GM08714 (cell line): ENCODE data around the gene HNF1B.

Experiments
- H3K4me3 ChIP-seq: fragments of 200-500 bp; sonication (Bioruptor generic); 2 replicates; pipeline ENCODE4 v1.5.1; 2014; ENCODE audit warnings: mild to moderate bottlenecking, low read length, inconsistent platforms
- ZNF274 ChIP-seq: IDR thresholded peaks from 2 replicates; pipeline ENCODE4 v1.6.1; 2012; ENCODE audit warnings: mild to moderate bottlenecking, low read depth, low read length

Gene HNF1B

DNA sequence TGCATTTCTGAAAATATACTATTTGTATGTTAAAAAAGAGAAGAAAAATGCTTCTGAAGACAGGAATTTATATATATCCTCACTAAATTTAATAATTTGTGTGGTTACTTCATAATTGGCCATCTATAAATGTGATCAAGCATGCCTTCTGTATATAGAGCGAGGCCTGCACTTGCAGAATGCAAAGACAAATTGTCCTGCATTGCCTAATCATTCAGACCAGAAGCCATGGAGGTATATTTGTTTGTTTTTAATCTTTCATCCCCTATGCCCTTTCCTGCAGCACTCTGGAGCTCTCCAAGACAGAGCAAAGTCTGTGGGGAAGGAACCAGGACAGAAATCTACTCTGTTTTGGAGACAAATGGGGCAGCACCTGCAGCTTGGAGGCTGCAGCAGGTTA is 77.8 kb downstream of the HNF1B start:
- no peak overlapping the region for H3K4me3 ChIP-seq
- no peak for TF ChIP-seq ZNF274

GRCh38 chr17:37664214-37664613 is 80.6 kb downstream of the HNF1B start:
- TF ChIP-seq ZNF274 = no peak
- H3K4me3 ChIP-seq = no peak overlapping the region

DNA sequence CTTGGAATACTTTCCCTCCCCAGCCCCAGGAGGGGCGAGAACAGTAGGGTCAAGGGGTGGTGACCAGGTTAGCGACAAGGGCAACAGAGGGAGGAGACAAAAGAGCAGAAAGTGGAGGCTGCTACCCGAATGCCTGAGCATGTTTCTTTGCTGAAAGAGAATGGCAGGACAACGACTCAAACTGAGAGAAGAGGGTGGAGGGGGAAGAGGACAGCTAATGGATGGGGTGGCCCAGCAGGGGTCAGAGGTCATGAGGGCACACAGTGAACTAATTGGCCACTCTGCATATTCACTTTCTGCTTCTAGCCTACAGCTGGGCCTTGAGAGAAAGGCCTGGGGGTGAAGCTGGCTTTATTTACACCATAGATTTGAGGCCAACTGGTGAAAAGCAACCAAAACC is 82.5 kb downstream of the HNF1B start:
- H3K4me3 ChIP-seq = no peak overlapping the region
- no peak for TF ChIP-seq ZNF274

GRCh38 chr17:37661400-37662014 is 83.4 kb downstream of the HNF1B start:
- no peak overlapping the region for H3K4me3 ChIP-seq

GRCh38 chr17:37659925-37660324 is 84.9 kb downstream of the HNF1B start:
- H3K4me3 ChIP-seq = no peak overlapping the region
- TF ChIP-seq ZNF274 = no peak

More at GRCh38 chr17:37661400-37662014, 83.4 kb downstream of the HNF1B start:
- TF ChIP-seq ZNF274 = no peak

DNA sequence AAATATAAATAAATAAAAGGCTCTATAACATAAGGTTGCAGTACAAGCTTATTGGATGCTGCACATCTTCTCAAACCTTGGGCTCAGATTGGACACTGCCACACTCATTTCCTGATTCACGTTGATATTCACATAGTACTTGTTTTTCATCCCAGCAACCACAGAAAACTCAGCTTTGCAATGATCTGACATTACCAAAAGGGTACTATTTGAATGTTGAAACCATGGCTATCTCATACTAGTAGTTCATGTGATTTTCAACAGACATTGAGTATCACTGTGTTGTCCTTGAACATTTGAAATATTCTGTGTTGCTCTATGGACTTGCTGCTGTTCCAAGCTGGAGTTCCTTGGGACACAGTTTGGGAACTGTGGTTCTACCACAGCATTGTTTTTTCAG is 87.7 kb downstream of the HNF1B start:
- H3K4me3 ChIP-seq = no peak overlapping the region
- no peak for TF ChIP-seq ZNF274

- no peak for TF ChIP-seq ZNF274
- H3K4me3 ChIP-seq = no peak overlapping the region
These were observed 93.0 kb downstream of the HNF1B start for GRCh38 chr17:37651849-37652248.

- no peak for TF ChIP-seq ZNF274
- H3K4me3 ChIP-seq = no peak overlapping the region
These were observed 94.3 kb downstream of the HNF1B start for GRCh38 chr17:37650419-37651003.

- TF ChIP-seq ZNF274 = no peak
- H3K4me3 ChIP-seq = no peak overlapping the region
These were observed 96.3 kb downstream of the HNF1B start for GRCh38 chr17:37648555-37648954.

- no peak overlapping the region for H3K4me3 ChIP-seq
- TF ChIP-seq ZNF274 = no peak
These were observed 97.0 kb downstream of the HNF1B start for GRCh38 chr17:37647856-37648255.

DNA sequence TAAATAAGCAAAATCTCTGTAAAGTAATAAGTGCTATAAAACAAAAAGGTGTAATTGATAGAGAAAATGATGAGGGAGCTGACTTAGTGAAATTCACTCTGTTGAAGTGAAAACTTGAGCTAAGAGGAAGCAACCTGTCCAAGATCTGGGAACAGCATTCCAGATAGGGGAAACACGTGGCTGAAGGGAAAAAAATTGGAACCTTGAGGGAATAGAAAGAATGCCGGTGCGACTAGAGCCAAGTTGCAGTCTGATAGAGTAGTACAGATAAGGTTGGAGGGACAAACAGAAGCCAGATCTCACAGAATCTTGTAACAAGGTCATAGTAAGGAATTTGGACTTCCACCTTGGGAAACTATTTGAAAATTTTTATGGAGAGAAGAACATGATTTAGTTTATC is 101.0 kb downstream of the HNF1B start:
- TF ChIP-seq ZNF274 = no peak
- peak overlapping the region; percentile 94 for H3K4me3 ChIP-seq

DNA sequence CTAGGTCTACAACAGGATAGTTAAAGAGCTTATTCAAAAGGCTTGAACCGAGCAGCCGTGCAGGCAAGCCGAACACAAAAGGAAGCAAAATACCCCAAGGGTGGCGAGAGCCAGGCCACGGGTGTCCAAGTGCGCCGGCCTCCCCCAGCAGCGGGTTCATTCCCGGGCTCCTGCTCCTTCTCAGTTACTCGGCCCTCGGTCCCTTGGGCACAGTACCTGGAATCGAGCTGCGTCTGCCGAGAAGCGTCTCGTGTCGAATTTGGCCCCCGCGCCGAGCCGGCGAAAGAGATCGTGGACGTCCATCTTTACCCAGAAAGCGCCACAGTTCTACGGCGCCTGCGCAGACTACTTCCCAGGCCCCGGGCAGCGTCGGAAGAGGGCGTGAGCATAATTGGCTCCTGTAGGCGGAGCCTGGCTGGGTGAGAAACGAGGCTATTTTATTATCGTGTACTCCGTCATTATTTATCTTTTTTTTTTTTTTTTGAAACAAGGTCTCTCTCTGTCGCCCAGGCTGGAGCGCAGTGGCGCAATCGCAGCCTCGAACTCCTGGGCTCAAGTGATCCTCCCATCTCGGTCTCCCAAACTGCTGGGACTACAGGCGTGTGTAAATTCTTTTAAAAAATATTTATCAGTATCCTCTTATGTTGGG is 101.6 kb downstream of the HNF1B start, which contains the start of gene DDX52:
Gene DDX52 (minus strand): TSS at position 329 of the 649 bp plus-strand sequence. CDS start 26 bp downstream, at position 303.
- peak within 1 kb of the TSS; percentile 94 for H3K4me3 ChIP-seq
- TF ChIP-seq ZNF274 = no peak

- TF ChIP-seq ZNF274 = no peak
- H3K4me3 ChIP-seq = peak overlapping the region; percentile 94
These were observed 102.2 kb downstream of the HNF1B start for GRCh38 chr17:37642681-37643080.

DNA sequence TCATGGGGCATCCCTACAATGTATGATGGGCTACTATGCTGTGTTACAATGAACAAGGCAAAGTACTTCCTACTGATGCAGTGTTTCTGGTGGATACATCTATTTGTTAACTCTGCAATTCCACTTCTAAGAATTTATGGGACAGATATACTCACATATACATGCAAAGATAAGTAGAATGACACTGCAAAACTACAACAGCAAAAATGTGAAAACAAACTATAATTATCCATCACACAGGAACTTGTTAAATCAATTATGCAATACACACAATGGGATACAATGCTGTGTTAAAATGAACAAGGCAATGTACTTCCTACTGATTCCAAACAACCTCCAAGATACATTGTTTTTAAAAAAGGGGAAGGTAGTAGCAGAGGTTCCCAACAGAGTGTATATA is 104.8 kb downstream of the HNF1B start:
- TF ChIP-seq ZNF274 = no peak
- no peak overlapping the region for H3K4me3 ChIP-seq

DNA sequence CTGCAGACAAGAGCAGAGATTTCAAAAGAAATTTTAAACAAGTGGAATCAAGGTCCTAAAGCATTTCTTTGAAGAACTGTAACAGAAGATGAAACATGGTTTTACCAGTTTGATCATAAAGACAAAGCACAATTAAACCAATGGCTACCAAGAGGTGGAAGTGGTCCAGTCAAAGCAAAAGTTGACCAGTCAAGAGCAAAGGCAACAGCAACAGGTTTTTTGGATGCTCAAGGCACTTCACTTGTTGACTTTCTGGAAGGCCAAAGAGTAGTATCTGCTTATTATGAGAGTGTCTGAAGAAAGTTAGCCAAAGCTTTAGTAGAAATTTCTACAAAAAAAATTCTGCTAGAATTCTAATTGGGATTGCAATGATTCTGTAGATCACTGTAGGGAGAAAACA is 106.9 kb downstream of the HNF1B start:
- no peak overlapping the region for H3K4me3 ChIP-seq
- TF ChIP-seq ZNF274 = no peak
